PFSK-1 (cell line): ENCODE data around the gene RIPOR2.

Experiments used
- FOXP2 ChIP-seq: optimal IDR thresholded peaks from 2 replicates; pipeline ENCODE3; 2011; ENCODE audit warnings: borderline replicate concordance, control low read depth, inconsistent platforms; ENCODE audit not compliant: insufficient read depth; ENCODE audit errors: extremely low read length, extremely low read depth
- POLR2AphosphoS5 ChIP-seq: IDR thresholded peaks from 2 replicates; pipeline ENCODE4 v1.6.1; 2012; ENCODE audit warnings: low read depth, mild to moderate bottlenecking, control low read depth, low read length, moderate library complexity
- REST ChIP-seq, 2 experiments: IDR thresholded peaks; 2 replicates each; pipeline versions ENCODE4 v1.6.1 to v1.8.0; 2011 to 2012; ENCODE audit warnings: low read depth in 2 of 2, low read length in 2 of 2, control low read depth in 1 of 2, inconsistent platforms in 1 of 2, mild to moderate bottlenecking in 1 of 2, moderate library complexity in 1 of 2; ENCODE audit not compliant: insufficient read depth in 1 of 2
- SIN3A ChIP-seq: IDR thresholded peaks from 2 replicates; pipeline ENCODE4 v1.6.1; 2012; ENCODE audit warnings: mild to moderate bottlenecking, low read length, moderate library complexity, borderline replicate concordance; ENCODE audit not compliant: insufficient read depth
- TAF1 ChIP-seq: IDR thresholded peaks from 2 replicates; pipeline ENCODE4 v1.6.1; 2012; ENCODE audit warnings: low read length, control low read depth, borderline replicate concordance; ENCODE audit not compliant: insufficient read depth

GRCh38 chr6:24882295-24882694 lies 53.5 kb downstream of the RIPOR2 start:
- TF ChIP-seq SIN3A (no peak), REST (IDR thresholded peaks at IDR 0.05; ENCODE audit: insufficient read depth in 1 of 2, low read depth in 2 of 2, low read length in 2 of 2) (no peak), POLR2AphosphoS5 (no peak), TAF1 (no peak), FOXP2 (no peak)
